NCI-H748 treated with DMSO at 0.1 percent for 48 hours (cell line): ENCODE data around the gene PRAMEF5.
"Not testable (repeated sequence)": the region's sequence is repeated elsewhere in the genome, so short reads cannot be mapped to it uniquely, and the experiment has no call there.

Experiments used
- DNase-seq: peaks from one replicate; lab custom pipeline; 2025; lab: John Stamatoyannopoulos, UW

PRAMEF5 gene

GRCh38 chr1:13253898-13254297 is at the start of gene PRAMEF5:
Gene PRAMEF5, plus strand, starts transcription at chr1:13254198. Its CDS starts 5,071 bp downstream, at chr1:13259269.
- not testable (repeated sequence) for DNase-seq

DNA sequence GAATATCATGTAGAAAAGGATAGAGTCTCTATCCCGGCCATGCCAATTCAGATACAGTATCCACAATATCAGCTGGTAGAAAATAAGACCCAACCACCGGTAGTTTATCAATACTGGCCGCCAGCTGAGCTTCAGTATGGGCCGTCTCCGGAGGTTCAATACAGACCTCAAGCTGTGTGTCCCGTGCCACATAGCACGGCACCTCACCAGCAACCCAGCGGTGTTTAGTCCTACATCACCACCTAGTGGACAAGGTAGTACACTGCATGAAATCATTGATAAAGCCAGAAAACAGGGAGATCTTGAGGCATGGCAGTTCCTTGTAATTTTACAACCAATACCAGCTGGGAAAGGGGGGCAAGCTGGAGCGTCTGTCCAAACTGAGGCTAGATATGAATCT is 45.3 kb upstream of the PRAMEF5 start:
- not testable (repeated sequence) for DNase-seq

DNA sequence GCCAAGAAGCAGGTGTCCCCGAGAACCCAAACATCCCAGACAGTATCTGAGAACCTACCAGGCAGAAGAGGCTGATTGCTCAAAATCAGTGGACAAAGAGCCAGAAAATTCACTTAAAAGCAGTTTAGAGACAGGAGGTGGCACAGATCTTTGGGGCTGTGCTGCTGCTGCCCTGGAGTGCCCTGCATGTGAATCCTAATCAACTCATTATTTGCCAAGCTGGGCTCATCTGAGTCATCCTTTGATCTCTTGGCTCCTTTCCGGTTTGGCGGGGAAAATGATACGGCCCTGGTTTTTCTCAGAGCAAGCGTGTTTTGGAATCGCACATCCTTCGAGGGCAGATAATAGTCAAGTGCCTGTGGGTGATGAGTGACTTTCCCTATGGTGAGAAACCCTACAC is 37.4 kb upstream of the PRAMEF5 start:
- not testable (repeated sequence) for DNase-seq

DNA sequence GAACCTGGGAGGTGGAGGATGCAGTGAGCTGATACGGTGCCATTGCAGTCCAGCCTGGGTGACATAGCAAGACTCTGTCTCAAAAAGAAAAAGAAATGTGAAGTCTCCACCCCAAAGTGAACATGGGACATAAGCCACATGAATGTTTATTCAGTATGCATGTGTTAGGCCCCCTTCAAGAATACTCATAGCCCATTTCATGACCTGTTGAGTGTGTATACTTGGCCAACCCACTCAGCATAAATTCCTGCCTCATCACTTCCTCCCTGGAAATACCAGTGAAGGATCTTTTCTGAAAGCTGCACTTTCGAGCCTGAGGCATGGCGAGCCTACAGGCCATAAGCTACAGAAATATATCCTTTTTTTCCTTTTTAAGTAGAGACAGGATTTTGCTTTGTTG is 34.8 kb upstream of the PRAMEF5 start:
- DNase-seq, result not testable (repeated sequence)

- not testable (repeated sequence) for DNase-seq
Observed at GRCh38 chr1:13222788-13223187, 31.2 kb upstream of the PRAMEF5 start.

GRCh38 chr1:13224480-13225060 is 29.4 kb upstream of the PRAMEF5 start:
- no peak for DNase-seq

- not testable (repeated sequence) for DNase-seq
Observed at GRCh38 chr1:13225675-13226204, 28.3 kb upstream of the PRAMEF5 start, which contains the start of gene PRAMEF18. Gene PRAMEF18, minus strand, starts transcription at chr1:13226154. Its CDS starts 48 bp downstream, at chr1:13226106.

DNA sequence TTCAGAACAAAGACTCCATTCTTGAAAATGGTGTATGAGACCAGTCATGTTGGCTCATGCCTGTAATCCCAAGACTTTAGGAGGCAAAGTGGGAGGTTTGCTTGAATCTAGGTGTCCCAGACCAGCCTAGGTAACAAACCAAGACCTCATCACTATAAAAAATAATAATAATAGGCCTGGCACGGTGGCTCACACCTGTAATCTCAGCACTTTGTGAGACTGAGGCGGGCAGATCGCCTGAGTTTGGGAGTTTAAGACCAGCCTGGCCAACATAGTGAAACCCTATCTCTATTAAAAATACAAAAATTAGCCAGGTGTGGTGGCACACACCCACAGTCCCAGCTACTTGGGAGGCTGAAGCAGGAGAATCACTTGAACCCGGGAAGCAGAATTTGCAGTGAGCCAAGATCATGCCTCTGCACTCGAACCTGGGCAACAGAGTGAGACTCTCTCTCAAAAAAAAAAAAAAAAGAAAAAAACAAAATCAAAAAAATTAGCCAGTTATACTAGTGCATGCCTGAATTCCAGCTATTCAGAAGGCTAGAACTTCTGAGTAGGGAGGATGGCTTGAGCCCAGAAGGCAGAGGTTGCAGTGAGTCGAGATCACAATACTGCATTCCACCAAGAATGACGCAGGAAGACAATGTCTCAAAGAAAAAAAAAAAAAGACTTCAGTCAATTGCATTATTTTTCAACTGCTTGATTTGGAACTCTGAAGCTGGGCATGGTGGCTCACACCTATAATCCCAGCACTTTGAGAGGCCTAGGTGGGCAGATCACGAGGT is 26.5 kb upstream of the PRAMEF5 start:
- not testable (repeated sequence) for DNase-seq

- peak; percentile 2 for DNase-seq
Observed at GRCh38 chr1:13228343-13228781, 25.6 kb upstream of the PRAMEF5 start.

DNA sequence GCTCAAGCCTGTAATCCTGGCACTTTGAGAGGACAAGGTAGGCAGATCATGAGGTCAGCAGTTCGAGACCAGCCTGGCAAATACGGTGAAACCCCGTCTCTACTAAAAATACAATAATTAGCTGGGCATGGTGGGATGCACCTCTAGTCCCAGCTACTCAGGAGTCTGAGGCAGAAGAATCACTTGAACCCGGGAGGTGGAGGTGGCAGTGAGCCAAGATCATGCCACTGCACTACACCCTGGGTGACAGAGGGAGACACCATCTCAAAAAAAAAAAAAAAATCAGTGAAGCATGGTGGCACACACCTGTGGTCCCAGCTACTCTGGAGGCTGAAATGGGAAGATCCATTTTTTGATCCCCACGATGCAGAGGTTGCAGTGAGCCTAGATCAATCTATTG is 23.9 kb upstream of the PRAMEF5 start:
- not testable (repeated sequence) for DNase-seq

DNA sequence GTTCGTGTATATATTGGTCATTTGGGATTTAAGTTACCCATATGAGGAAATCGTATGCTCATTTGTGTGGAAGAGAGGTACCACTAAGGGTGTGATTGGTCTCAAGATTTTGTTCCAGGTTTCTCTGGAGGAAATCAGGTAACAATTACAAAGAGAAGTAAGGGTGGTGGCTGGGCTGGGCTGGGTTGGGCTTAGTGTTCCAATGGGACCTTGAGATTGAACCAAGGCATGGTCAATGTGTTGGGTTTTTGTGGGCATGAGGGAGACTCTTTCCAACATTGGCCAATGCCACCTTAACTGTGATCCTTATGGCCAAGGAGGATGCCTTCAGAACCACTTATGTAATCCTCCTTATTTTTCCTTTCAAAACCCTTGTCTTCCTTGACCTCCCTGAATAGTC is 23.4 kb upstream of the PRAMEF5 start:
- DNase-seq, result not testable (repeated sequence)

DNA sequence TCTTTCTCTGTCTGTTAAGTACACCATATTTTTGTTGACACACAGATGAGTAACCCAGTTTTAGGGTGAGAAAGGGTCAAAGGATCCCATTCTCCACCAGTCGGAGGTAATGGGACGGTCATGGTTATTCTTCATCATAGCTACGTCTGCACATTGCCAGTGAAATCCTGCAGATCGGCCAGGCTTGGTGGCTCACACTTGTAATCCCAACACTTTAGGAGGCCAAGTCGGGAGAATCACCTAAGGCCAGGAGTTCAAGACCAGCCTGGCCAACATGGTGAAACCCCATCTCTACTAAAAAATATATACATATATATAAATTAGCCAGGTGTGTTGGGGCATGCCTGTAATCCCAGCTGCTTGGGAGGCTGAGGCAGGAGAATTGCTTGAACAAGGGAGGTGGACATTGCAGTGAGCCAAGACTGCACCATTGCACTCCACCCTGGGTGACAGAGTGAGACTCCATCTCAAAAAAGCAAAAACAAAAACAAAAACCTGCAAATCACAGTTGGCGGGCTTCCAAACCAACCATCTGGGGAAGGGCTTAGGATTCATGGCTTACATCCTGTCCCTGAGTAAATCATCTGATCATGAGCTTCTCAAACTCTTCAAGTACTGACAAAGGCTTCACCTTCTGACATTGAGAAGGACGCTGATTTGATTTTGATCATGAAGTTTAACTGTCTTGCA is 22.8 kb upstream of the PRAMEF5 start:
- not testable (repeated sequence) for DNase-seq

GRCh38 chr1:13232056-13232455 is 21.9 kb upstream of the PRAMEF5 start:
- not testable (repeated sequence) for DNase-seq

GRCh38 chr1:13234057-13234456 is 19.9 kb upstream of the PRAMEF5 start:
- not testable (repeated sequence) for DNase-seq

DNA sequence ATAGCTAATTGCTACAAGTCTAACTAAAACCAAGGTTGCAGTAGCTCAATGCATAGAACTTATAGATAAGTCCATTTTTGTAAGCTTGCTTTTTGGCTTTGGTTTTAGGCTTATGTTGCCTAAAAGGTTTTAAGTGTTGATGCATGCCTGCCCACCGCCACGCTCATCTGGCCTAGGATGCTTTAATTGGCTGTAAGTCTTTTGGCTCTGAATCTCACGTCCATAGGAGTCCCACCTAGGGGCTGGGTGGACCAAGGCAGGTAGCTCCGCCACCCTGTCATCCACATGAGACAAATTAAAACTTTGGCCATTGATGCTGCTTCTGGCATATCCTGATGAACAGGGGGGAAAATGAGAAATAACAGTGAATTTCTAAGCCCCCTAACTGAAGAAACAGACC is 16.4 kb upstream of the PRAMEF5 start:
- DNase-seq, result not testable (repeated sequence)

GRCh38 chr1:13239633-13240032 is 14.4 kb upstream of the PRAMEF5 start:
- DNase-seq, result not testable (repeated sequence)

- DNase-seq, result not testable (repeated sequence)
Observed at GRCh38 chr1:13243536-13244263, 10.3 kb upstream of the PRAMEF5 start.

DNA sequence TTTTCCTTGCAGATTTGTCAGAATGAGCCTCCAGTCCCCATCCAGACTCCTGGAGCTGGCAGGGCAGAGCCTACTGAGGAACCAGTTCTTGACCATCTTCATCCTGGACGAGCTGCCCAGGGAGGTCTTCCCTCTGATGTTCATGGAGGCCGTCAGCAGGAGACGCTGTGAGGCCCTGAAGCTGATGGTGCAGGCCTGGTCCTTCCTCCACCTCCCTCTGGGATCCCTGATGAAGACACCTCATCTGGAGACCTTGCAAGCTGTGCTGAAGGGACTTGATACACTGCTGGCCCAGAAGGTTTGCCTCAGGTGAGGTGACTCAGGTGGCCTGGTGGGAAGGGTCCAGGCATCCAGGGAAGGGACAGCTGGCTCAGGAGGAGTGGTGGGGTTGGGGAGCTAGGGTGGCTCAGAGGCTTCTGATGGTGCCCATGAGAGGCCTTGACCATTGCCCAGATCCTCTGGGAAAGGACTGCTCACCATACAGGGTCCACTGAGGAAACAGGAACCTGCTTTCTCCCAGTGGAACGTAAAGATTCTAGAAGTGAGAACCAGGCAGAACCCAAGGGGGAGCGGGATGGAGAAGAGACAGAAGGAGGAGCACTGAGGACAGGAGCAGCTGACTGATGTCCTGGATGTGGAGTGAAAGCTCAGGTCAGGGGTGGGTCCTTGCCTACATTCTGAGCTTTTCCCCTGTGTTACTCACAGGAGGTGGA is 8.0 kb upstream of the PRAMEF5 start:
- DNase-seq, result not testable (repeated sequence)

- not testable (repeated sequence) for DNase-seq
Observed at GRCh38 chr1:13246554-13246871, 7.5 kb upstream of the PRAMEF5 start.

GRCh38 chr1:13247122-13247521 is 6.9 kb upstream of the PRAMEF5 start:
- DNase-seq, result not testable (repeated sequence)

DNA sequence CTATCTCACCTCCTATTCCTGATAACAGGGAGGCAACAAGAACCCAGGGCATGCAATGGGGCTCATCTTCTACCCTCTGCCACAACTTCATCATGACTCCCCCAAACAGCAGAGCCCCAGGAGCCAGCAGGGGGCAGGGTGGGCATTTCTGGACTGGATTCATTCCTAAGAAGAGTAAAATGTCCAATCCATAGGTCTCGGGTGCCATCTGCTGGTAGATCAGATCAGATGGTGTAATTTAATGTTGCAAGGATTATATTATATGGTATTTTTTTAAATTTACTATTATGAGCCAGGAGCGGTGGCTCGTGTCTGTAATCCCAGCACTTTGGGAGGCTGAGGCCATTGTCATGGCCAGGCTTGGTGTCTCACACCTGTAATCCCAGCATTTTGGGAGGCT is 11.1 kb downstream of the PRAMEF5 start:
- not testable (repeated sequence) for DNase-seq
